Right lobe of liver (tissue), 6 donors: ENCODE data around the gene MYO7A. TPM values are rescaled to one million over a fixed set of nuclear protein-coding genes. Genes with fewer than 3 reads are reported as not detected.

Experiments
- ATAC-seq, 4 donors: fragments of 200-7000 bp; cut with Tn5 transposase; one replicate each; pipeline ENCODE4 v1.9.1; 2020; ENCODE audit warnings: mild to moderate bottlenecking in 4 of 4, moderate library complexity in 4 of 4
- DNase-seq, 3 donors: peaks; one replicate each; pipeline ENCODE4 v3.0.0-alpha.2; 2020
- H3K27ac ChIP-seq, 3 donors: fragments of 200-600 bp; one replicate each; pipeline ENCODE4 v1.8.0; 2022
- H3K27me3 ChIP-seq, 2 donors: fragments of 200-600 bp; one replicate each; pipeline ENCODE4 v1.8.0; 2022
- H3K36me3 ChIP-seq, 4 donors: fragments of 200-600 bp; sonication (generic) in 1 of 4; one replicate each; pipeline versions ENCODE4 v1.5.1 to v1.8.0; 2017 to 2022; ENCODE audit warnings: control low read depth in 1 of 4
- H3K4me1 ChIP-seq, 4 donors: fragments of 200-600 bp; sonication (generic) in 1 of 4; one replicate each; pipeline versions ENCODE4 v1.5.1 to v1.8.0; 2017 to 2022; ENCODE audit warnings: control low read depth in 1 of 4
- H3K4me3 ChIP-seq, 3 donors: fragments of 200-600 bp; one replicate each; pipeline ENCODE4 v1.8.0; 2022
- H3K9me3 ChIP-seq, 4 donors: fragments of 200-600 bp; sonication (generic) in 1 of 4; one replicate each; pipeline versions ENCODE4 v1.5.1 to v1.8.0; 2017 to 2022; ENCODE audit warnings: control low read depth in 1 of 4
- CTCF ChIP-seq, 4 donors: fragments of 200-600 bp in 3 of 4; fragments of 450-650 bp in 1 of 4; IDR thresholded peaks; one replicate each; pipeline versions ENCODE4 v1.5.1 to v1.8.0; 2016 to 2022; ENCODE audit warnings: antibody characterized with exemption in 4 of 4, mild to moderate bottlenecking in 2 of 4
- POLR2A ChIP-seq: fragments of 450-650 bp; IDR thresholded peaks from one replicate; pipeline ENCODE4 v1.6.1; 2017; ENCODE audit warnings: antibody characterized with exemption, mild to moderate bottlenecking
- WGBS: methylation state at CpG from one replicate; pipeline ENCODE4 v1.1.6; 2018; ENCODE audit warnings: low coverage, low lambda C conversion rate; ENCODE audit not compliant: insufficient coverage; ENCODE audit errors: missing lambda C conversion rate; 5-methylcytosine and 5-hydroxymethylcytosine counted together
- intact Hi-C, 2 donors: fragments of 100-400 bp; cut with DNase I; formaldehyde crosslinking; loops; one replicate each; pipeline versions ENCODE4 v1.11.2 to v1.14.1; 2022
- total RNA-seq, 6 experiments: library from RNA; depleted of rRNA in 2 of 6; stranded (reverse); fragments of >200 nt in 2 of 6; fragmentation: NEBNext Ultra II Directional in 3 of 6; extraction: Animal tissue kit (Norgen Biotek cat#: 25700) in 3 of 6; gene quantifications; one replicate each; pipeline versions ENCODE4 v1.1.0 to v1.2.4, GENCODE V29; 2016 to 2023
- donor health status: DM: no; HTN: yes; CAD: no.
- donor health status: DM: no; HTN: no; CAD: no.
- donor health status: DM: no; HTN: no; CAD: no.
- donor health status: DM: no; HTN: yes; CAD: no.
- donor health status: DM: no; HTN: yes; CAD: no.

Gene MYO7A
- total RNA-seq, 6 experiments from 2014 or later: 23.6 to 39.6 (median 32.0) TPM

- intact Hi-C loops: no loop called here
- TF ChIP-seq CTCF (IDR thresholded peaks at IDR 0.05) (peak in 3 of 4 donors; percentile 33 to 38 (median 36)), POLR2A (no peak)
- WGBS: 83% methylated on average over 5 of the region's 5 CpGs
- Histone ChIP-seq H3K27me3 (no peaks in the 10 kb centered on the region), H3K4me1 (peaks cover 0 to 11% (median 3%) of the 10 kb centered on the region in 4 donors), H3K9me3 (no peaks in the 10 kb centered on the region), H3K4me3 (no peak overlapping the region), H3K36me3 (peaks cover 0 to 10% (median 0%) of the 10 kb centered on the region in 4 donors), H3K27ac (no peak overlapping the region)
- ATAC-seq (no peak), DNase-seq (no peak)
These were observed 27.0 kb upstream of the MYO7A start for GRCh38 chr11:77101043-77101537.

- intact Hi-C loops: no loop called here
- peaks cover 0 to 10% (median 0%) of the 10 kb centered on the region in 4 donors for H3K36me3 ChIP-seq
- ATAC-seq: peak in 1 of 4 donors; percentile 3
- H3K9me3 ChIP-seq: no peaks in the 10 kb centered on the region
- no peak for TF ChIP-seq POLR2A
- no peak for TF ChIP-seq CTCF (IDR thresholded peaks at IDR 0.05)
- 82% methylated on average over 8 of the region's 37 CpGs for WGBS
- no peaks in the 10 kb centered on the region for H3K27me3 ChIP-seq
- peak in 2 of 3 donors; percentile 9 to 48 for DNase-seq
- no peak within 1 kb of the TSS for H3K4me3 ChIP-seq
- H3K27ac ChIP-seq: no peak within 1 kb of the TSS
- peaks cover 0 to 16% (median 2%) of the 10 kb centered on the region in 4 donors for H3K4me1 ChIP-seq
These were observed 25.5 kb upstream of the MYO7A start, which contains the start of gene OMP for GRCh38 chr11:77102246-77103210. Gene OMP, plus strand, starts transcription at chr11:77102840. Its CDS starts 0 bp downstream, at chr11:77102840.

- intact Hi-C loops: no loop called here
- ATAC-seq: no peak
- Histone ChIP-seq H3K36me3 (peaks cover 0 to 10% (median 0%) of the 10 kb centered on the region in 4 donors), H3K27me3 (no peaks in the 10 kb centered on the region), H3K9me3 (no peaks in the 10 kb centered on the region), H3K4me3 (no peak overlapping the region), H3K27ac (no peak overlapping the region), H3K4me1 (peaks cover 0 to 21% (median 5%) of the 10 kb centered on the region in 4 donors)
- TF ChIP-seq CTCF (IDR thresholded peaks at IDR 0.05) (no peak), POLR2A (no peak)
- no peak for DNase-seq
- 63% methylated on average over 2 of the region's 2 CpGs for WGBS
These were observed 24.7 kb upstream of the MYO7A start for GRCh38 chr11:77103319-77103718.

- no peaks in the 10 kb centered on the region for H3K27me3 ChIP-seq
- DNase-seq (no peak), ATAC-seq (no peak)
- peaks cover 0 to 21% (median 5%) of the 10 kb centered on the region in 4 donors for H3K4me1 ChIP-seq
- intact Hi-C loops: no loop called here
- no peaks in the 10 kb centered on the region for H3K9me3 ChIP-seq
- no CpG with 5 or more reads among the region's 8 CpGs for WGBS
- H3K27ac ChIP-seq: no peak overlapping the region
- TF ChIP-seq CTCF (IDR thresholded peaks at IDR 0.05) (no peak), POLR2A (no peak)
- H3K36me3 ChIP-seq: peaks cover 0 to 10% (median 0%) of the 10 kb centered on the region in 4 donors
- H3K4me3 ChIP-seq: no peak overlapping the region
These were observed 23.3 kb upstream of the MYO7A start for GRCh38 chr11:77104727-77105126.
